Stimulated activated CD4-positive, alpha-beta T cell treated with anti-CD3 and anti-CD28 coated beads, Interleukin-1b, Interleukin-23, amount 100 ng/mL, for 24 hours (primary cell): ENCODE results near the gene APOBEC3B.
A peak's percentile ranks its signal among the peaks of the same experiment; 100 is the strongest.
"Not testable (repeated sequence)": the region's sequence is repeated elsewhere in the genome, so short reads cannot be mapped to it uniquely, and the experiment has no call there.

ENCODE experiments used
- DNase-seq, 4 experiments: peaks; one replicate each; pipeline ENCODE4 v3.0.0-alpha.2; 2020; ENCODE audit warnings: low read depth in 4 of 4, low spot score in 1 of 4

APOBEC3B gene

GRCh38 chr22:38981992-38982927, at the start of gene APOBEC3B:
Gene APOBEC3B (plus strand): TSS chr22:38982347. CDS start chr22:38982454, 107 bp downstream.
- DNase-seq = peak in 3 of 4 experiments; percentile 11 to 53 (median 35)

DNA sequence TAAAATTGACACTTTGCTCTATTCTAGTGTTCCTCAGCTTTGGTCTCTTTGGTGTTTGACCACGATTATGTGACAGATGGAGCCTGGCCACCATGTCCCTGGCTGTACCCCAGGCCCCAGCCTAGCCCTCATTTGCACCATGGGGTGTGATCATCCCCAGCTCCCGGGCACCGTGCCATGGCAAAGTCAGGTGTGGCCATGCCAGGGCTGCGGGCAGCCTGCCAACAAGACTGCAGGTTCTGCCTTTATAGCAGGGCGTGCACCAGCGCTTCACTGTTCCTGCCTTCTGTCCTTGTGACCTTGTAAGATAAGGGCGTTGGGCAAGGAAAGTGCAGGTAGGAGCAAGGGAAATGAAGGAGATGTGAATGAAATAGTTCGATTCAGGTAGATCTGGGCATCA, 47.1 kb upstream of the APOBEC3B start:
- no peak for DNase-seq

DNA sequence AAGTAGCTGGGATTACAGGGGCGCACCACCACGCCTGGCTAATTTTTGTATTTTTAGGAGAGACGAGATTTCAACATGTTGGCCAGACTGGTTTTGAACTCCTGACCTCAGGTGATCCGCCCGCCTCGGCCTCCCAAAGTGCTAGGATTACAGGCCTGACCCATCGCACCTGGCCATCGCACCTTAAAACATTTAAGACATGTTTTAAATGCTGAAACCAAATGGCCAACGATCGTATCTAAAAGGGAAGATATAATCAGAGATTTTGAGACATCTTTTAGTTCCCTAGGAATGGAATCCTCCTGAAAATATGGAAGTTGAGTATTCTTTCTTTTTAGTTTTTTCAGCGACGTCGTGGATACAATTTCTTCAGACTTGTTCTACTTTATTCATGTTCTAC, 46.5 kb upstream of the APOBEC3B start:
- DNase-seq = no peak

- DNase-seq = no peak
Measured at GRCh38 chr22:38936562-38936961, 45.6 kb upstream of the APOBEC3B start.

GRCh38 chr22:38937036-38937435, 45.1 kb upstream of the APOBEC3B start:
- no peak for DNase-seq

GRCh38 chr22:38937541-38937940, 44.6 kb upstream of the APOBEC3B start:
- DNase-seq = no peak

DNA sequence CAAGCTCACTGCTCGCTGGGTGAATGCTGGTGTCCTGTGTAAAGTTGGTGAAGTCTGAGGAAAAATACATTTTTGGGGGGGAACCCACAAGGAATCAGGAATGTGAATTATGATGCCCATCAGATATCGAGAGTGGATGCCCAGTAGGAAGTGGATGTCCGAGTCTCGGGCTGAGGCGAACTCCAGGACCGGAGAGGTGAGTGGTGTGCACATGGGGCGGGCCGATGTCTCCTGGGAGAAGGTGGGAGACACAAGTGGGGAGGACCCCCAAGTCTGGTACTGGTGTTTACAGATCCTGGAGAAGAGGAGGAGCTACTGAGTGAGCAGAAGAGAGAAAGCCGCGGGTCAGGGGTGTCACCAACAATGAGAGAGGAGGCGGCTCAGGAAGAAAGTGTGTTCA, 43.9 kb upstream of the APOBEC3B start:
- no peak for DNase-seq

DNA sequence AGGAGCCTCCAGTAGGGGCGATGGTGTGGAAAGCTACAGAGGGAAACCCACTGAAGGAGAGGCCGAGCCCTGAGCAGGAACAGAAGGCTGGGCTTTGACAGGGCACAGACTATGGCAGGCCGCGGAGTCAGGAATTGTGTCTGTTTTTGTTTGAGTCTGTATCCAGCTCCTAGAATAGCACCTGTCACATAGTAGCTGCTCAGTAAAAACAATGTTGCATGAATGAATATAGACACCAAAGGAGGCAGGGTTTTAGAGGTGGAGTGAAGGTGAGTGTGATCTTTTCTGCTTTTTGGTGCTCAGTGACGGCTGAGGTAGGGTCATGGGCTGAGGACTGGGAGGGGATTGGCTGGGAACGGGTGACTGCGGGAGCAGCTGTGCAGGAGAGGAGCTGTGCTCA, 43.2 kb upstream of the APOBEC3B start:
- DNase-seq = no peak

DNA sequence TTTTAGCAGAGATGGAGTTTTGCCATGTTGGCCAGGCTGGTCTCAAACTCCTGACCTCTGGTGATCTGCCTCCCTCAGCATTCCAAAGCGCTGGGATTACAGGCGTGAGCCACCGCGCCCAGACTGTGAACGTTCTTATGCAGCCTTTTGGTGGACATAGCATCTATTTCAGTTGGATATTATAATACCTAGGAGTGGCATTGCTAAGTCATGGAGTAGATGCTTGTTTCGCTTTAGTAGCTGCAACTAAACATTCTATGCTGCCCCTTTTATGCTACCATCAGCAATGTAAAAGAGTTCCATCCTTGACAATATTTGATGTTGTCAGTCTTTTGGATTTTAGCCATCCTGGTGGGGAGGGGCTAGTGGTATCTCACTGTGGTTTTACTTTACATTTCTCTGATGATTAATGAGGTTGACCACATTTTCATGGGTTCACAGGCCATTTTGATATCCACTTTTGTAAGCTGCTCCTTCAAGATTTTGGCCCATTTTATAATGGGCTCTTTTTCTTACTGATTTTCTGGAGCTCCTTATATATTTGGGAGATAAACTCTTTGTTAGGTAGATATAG, 41.2 kb upstream of the APOBEC3B start:
- no peak for DNase-seq

DNA sequence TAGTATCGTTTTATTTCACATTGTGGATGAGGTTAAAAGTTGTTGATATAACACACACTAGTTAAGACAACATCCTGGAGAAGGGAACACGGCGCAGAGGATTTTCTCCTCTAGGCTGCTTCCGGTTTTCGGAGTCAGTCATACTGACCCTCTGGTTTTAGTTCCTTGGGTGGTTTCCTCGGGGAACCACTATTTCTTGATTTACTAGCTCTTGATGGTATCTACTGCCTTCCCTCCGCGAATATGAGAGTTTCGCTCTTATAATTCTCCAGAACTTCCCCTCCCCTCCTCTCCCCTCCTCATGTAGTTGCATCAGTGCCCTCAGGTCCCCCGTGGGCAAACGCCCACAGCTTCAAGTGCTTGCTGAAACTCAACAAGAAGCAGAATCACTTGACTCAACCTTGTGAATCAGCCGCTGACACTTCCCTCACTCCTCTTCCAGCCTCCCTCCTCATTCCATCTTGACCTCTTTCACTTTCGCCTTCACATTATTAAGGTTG, 40.6 kb upstream of the APOBEC3B start:
- peak; percentile 30 to 71 (median 51) for DNase-seq

GRCh38 chr22:38942702-38943101, 39.4 kb upstream of the APOBEC3B start:
- no peak for DNase-seq

DNA sequence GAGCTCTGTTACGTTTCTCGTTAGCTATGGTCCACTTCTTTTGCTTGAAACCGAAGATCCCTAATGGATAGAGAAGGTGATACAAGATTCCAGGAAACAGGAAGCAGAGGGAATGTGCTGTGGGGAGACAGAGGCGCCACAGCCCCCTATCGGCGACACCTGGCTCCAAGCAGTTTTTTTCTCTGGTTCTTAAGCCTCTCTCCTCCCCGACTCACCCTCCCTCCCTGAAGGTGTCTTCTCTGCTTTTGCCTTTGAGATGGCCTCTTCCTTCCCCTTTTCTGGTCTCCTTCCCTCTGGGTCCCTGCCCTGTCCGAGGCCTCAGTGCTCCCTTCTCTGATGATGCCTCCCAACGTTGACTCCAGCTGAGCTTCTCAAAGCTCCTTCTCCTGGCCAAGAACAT, 38.9 kb upstream of the APOBEC3B start:
- no peak for DNase-seq

- no peak for DNase-seq
Measured at GRCh38 chr22:38943882-38944281, 38.3 kb upstream of the APOBEC3B start.

- DNase-seq = no peak
Measured at GRCh38 chr22:38944653-38945052, 37.5 kb upstream of the APOBEC3B start.

DNA sequence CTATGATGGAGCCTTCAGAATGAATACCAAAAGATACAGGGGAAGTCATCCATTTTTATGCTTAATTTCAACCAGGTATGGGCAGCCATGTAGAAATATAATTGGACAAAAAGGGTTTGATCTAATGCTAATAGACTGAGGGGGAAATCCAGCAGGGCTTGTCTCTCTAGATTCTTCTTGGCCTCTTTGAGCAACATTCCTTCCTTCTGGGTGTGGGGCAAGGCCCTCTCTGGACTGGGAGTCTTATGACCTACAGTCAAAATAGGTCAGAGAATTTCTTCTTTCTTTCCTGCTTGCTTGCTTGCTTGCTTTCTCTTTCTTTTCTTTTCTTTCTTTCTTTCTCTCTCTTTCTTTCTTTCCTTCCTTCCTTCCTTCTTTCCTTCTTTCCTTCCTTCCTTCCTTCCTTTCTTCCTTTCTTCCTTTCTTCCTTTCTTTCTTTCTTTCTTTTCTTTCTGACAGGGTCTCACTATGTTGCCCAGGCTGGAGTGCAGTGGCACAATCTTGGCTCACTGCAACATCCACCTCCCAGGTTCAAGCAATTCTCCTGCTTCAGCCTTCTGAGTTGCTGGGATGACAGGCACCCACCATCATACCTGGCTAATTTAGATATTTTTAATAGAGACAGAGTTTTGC, 36.3 kb upstream of the APOBEC3B start:
- DNase-seq = not testable (repeated sequence)

- no peak for DNase-seq
Measured at GRCh38 chr22:38946771-38947170, 35.4 kb upstream of the APOBEC3B start.

- DNase-seq = peak in 2 of 4 experiments; percentile 26 to 29
Measured at GRCh38 chr22:38947321-38948140, 34.6 kb upstream of the APOBEC3B start.

DNA sequence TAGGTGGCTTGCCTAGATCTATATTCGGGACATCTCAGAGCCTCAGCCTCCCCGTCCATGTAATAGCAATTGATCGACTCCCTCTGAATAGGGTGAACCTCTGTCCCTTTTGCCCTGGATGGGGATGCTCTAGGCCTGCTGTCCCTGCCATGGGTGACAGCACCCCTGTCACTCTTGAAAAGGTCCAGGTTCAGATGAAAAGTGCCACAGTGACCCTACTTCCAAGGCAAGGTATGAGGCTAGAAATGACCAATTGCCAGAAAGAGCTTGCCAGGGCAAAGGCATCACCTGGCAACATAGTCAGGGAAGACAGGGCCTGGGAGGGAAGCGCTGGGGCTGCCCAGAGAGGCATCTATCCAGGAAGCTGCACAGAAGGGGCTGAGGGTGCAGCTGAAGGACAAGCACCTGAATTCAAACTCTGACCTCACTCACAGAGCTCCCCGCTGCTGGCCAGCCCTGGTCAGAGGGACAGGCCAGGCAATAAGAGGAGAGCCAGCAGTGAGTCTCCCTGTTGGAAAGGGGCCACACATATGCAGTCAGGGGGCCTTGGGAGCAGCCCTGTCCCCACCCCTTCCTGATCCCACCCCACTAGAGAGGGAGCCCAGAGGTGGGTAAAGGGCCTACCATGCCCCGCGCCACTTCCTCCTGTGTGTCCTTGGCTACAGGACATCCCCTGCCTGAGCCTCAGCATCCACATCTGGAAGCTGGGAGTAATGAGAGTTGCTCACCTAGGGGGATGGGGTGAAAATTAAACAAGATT, 33.8 kb upstream of the APOBEC3B start:
- DNase-seq = no peak

- no peak for DNase-seq
Measured at GRCh38 chr22:38949889-38950405, 32.2 kb upstream of the APOBEC3B start.
